ENCODE data around the gene LARP1.
"Not testable (repeated sequence)": the region's sequence is repeated elsewhere in the genome, so short reads cannot be mapped to it uniquely, and the experiment has no call there.

LARP1 gene

GRCh38 chr5:154723740-154724505 is 31.3 kb upstream of the LARP1 start:
- H3K4me1 Mint-ChIP-seq, result no peaks in the 10 kb centered on the region
- no peak overlapping the region for H3K4me3 Mint-ChIP-seq
- H3K27me3 Mint-ChIP-seq, result peaks cover 0 to 4% of the 10 kb centered on the region in 2 donors
- no peak overlapping the region for H3K27ac Mint-ChIP-seq
- DNase-seq (no peak), ATAC-seq (replicated peaks) (no peak)
- H3K36me3 Mint-ChIP-seq, result no peaks in the 10 kb centered on the region
- no peaks in the 10 kb centered on the region for H3K9me3 Mint-ChIP-seq

DNA sequence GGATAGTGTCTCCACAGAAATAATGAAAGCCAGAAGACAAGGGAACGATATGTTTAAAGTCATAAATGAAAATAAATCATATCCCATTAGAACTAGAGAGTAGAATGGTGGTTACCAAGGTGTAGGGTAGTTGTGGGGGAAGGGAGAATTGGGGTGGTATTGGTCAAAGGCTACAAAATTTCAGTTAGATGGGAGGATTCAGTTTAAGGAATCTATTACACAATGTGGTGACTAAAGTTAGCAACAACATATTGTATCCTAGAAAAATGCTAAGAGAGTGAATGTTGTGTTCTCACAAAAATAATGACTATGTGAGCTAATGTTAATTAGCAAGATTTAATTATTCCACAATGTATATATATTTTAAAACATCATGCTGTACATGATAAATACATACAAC is 27.8 kb upstream of the LARP1 start:
- Mint-ChIP-seq H3K36me3 (no peaks in the 10 kb centered on the region), H3K9me3 (peaks cover 0 to 1% of the 10 kb centered on the region in 2 donors), H3K27me3 (peaks cover 0 to 4% of the 10 kb centered on the region in 2 donors), H3K4me1 (no peaks in the 10 kb centered on the region), H3K4me3 (no peak overlapping the region), H3K27ac (no peak overlapping the region)
- DNase-seq, result no peak
- ATAC-seq (replicated peaks), result no peak

GRCh38 chr5:154728939-154729588 is 26.1 kb upstream of the LARP1 start:
- DNase-seq (no peak), ATAC-seq (replicated peaks) (no peak)
- H3K27me3 Mint-ChIP-seq, result peaks cover 0 to 4% of the 10 kb centered on the region in 2 donors
- no peaks in the 10 kb centered on the region for H3K36me3 Mint-ChIP-seq
- H3K4me1 Mint-ChIP-seq, result no peaks in the 10 kb centered on the region
- H3K9me3 Mint-ChIP-seq, result peaks cover 0 to 1% of the 10 kb centered on the region in 2 donors
- no peak overlapping the region for H3K4me3 Mint-ChIP-seq
- H3K27ac Mint-ChIP-seq, result no peak overlapping the region

DNA sequence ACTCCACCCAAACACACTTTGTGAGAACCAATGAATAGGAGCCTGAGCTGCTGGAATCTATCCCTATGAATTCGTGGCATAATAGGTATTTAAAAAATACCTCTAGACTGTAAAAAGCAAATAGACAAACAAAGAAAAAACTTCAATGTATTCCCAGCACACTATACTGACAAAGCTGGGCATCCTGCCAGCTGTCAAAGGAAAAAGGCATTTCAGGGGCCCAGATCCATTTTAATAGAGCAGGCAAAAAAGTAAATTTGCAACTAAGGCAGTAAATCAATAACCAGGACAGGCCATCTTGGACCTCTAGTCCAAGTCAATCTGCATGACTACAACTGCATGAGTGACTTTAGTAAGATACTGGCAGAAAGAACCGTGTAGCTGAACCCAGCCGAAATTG is 25.6 kb upstream of the LARP1 start:
- no peak overlapping the region for H3K27ac Mint-ChIP-seq
- peaks cover 0 to 1% of the 10 kb centered on the region in 2 donors for H3K9me3 Mint-ChIP-seq
- DNase-seq (no peak), ATAC-seq (replicated peaks) (no peak)
- peaks cover 0 to 2% of the 10 kb centered on the region in 2 donors for H3K4me1 Mint-ChIP-seq
- no peaks in the 10 kb centered on the region for H3K36me3 Mint-ChIP-seq
- H3K27me3 Mint-ChIP-seq, result peaks cover 0 to 4% of the 10 kb centered on the region in 2 donors
- no peak overlapping the region for H3K4me3 Mint-ChIP-seq

DNA sequence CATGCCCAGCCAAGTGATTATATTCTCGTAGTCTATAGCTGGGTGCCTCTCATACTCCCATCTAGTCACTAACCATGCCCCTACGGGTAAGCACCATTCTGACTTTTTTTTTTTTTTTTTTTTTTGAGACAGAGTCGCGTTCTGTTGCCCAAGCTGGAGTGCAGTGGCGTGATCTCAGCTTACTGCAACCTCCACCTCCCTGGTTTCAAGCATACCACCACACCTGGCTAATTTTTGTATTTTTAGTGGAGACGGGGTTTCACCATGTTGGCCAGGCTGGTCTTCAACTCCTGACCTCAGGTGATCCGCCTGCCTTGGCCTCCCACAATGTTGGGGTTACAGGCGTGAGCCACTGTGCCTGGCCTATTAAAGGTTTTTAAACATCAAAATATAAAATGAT is 24.4 kb upstream of the LARP1 start:
- H3K27me3 Mint-ChIP-seq; H3K9me3 Mint-ChIP-seq; ATAC-seq (replicated peaks); H3K4me1 Mint-ChIP-seq; H3K4me3 Mint-ChIP-seq; H3K27ac Mint-ChIP-seq; H3K36me3 Mint-ChIP-seq; DNase-seq: not testable (repeated sequence)

- no peak for ATAC-seq (replicated peaks)
- H3K9me3 Mint-ChIP-seq, result peaks cover 0 to 1% of the 10 kb centered on the region in 2 donors
Observed at GRCh38 chr5:154732212-154732611, 23.0 kb upstream of the LARP1 start.

GRCh38 chr5:154734370-154735248 is 20.6 kb upstream of the LARP1 start:
- peaks cover 0 to under 1% of the 10 kb centered on the region in 2 donors for H3K9me3 Mint-ChIP-seq
- ATAC-seq (replicated peaks) (no peak), DNase-seq (no peak)
- peaks cover 0 to 7% of the 10 kb centered on the region in 2 donors for H3K4me1 Mint-ChIP-seq
- H3K36me3 Mint-ChIP-seq, result no peaks in the 10 kb centered on the region
- no peak overlapping the region for H3K4me3 Mint-ChIP-seq
- no peak overlapping the region for H3K27ac Mint-ChIP-seq
- H3K27me3 Mint-ChIP-seq, result no peaks in the 10 kb centered on the region

More at GRCh38 chr5:154732212-154732611, 23.0 kb upstream of the LARP1 start:
- Mint-ChIP-seq H3K36me3 (no peaks in the 10 kb centered on the region), H3K4me3 (no peak overlapping the region), H3K27me3 (peaks cover 0 to 2% of the 10 kb centered on the region in 2 donors), H3K27ac (no peak overlapping the region), H3K4me1 (peaks cover 0 to 7% of the 10 kb centered on the region in 2 donors)
- DNase-seq, result no peak

DNA sequence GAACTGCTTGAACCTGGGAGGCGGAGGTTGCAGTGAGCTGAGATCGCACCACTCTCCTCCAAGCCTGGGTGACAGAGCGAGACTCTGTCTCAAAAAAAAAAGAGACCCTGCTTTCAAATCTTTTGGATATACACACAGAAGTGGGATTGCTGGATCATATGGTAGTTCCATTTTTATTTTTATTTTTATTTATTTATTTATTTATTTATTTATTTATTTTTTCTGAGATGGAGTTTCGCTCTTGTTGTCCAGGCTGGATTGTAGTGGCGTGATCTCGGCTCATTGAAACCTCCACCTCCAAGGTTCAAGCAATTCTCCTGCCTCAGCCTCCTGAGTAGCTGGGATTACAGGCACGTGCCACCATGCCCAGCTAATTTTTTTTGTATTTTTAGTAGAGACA is 19.8 kb upstream of the LARP1 start:
- not testable (repeated sequence) for H3K4me1 Mint-ChIP-seq; H3K27me3 Mint-ChIP-seq; ATAC-seq (replicated peaks); H3K4me3 Mint-ChIP-seq; DNase-seq; H3K27ac Mint-ChIP-seq; H3K36me3 Mint-ChIP-seq; H3K9me3 Mint-ChIP-seq

GRCh38 chr5:154736372-154736771 is 18.8 kb upstream of the LARP1 start:
- not testable (repeated sequence) for DNase-seq; H3K9me3 Mint-ChIP-seq; H3K27me3 Mint-ChIP-seq; ATAC-seq (replicated peaks); H3K27ac Mint-ChIP-seq; H3K4me1 Mint-ChIP-seq; H3K4me3 Mint-ChIP-seq; H3K36me3 Mint-ChIP-seq

DNA sequence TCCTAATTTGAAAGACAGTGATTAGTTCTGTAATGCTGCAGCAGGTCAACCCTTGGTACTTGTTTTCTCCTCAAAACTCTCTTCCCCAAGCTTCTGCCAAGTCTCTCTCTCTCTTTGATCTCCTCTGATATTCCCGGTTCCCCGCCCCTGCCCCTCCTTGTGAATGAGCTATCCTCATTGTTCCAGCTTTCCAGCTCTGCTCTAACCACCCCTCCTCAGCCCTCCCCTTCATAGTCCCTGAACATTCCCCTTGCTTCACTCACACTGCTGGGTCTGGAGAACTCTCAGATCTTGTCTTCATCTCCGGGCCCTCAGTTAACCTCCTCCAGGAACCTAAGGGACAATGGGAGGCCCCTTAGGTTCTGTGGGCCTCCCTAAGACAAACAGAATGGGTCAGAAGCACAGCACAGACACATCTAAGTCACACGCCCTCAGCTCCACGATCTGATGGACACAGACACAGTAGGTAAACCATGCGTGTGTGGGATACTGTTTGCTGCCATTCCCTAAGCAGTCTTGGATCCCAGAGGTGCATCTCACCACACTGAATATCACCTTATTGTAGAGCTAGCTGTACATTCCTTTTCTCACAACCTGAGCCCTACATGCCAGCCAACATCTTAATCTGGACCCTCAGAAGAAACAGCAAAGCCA is 17.4 kb upstream of the LARP1 start:
- DNase-seq (no peak), ATAC-seq (replicated peaks) (no peak)
- H3K36me3 Mint-ChIP-seq, result no peaks in the 10 kb centered on the region
- H3K4me1 Mint-ChIP-seq, result peaks cover 0 to 7% of the 10 kb centered on the region in 2 donors
- H3K27me3 Mint-ChIP-seq, result no peaks in the 10 kb centered on the region
- H3K4me3 Mint-ChIP-seq, result no peak overlapping the region
- H3K9me3 Mint-ChIP-seq, result no peaks in the 10 kb centered on the region
- H3K27ac Mint-ChIP-seq, result no peak overlapping the region

DNA sequence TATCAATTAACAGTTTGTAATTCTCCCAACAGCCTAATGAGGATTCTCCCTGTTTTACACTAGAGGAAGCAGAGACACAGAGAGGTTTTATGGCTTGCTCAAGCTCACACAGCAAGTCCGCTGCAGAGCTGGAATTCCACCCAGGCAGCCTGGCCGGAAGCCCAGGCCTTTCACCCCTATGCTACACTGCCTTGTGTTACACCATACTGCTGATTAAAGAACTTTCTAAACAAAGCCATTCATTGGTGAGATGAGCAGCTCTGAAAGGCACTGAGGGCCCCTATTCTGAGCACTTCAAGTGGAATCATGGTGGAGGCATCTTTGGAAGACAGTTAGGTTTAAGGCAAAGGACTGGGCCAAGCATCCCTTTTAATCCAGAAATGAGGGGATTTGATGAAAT is 14.7 kb upstream of the LARP1 start:
- ATAC-seq (replicated peaks) (no peak), DNase-seq (no peak)
- no peaks in the 10 kb centered on the region for H3K27me3 Mint-ChIP-seq
- no peaks in the 10 kb centered on the region for H3K9me3 Mint-ChIP-seq
- no peak overlapping the region for H3K4me3 Mint-ChIP-seq
- no peak overlapping the region for H3K27ac Mint-ChIP-seq
- H3K4me1 Mint-ChIP-seq, result no peaks in the 10 kb centered on the region
- no peaks in the 10 kb centered on the region for H3K36me3 Mint-ChIP-seq

- H3K27ac Mint-ChIP-seq, result no peak overlapping the region
- H3K27me3 Mint-ChIP-seq, result no peaks in the 10 kb centered on the region
- no peak for DNase-seq
- no peaks in the 10 kb centered on the region for H3K36me3 Mint-ChIP-seq
- no peak overlapping the region for H3K4me3 Mint-ChIP-seq
- no peaks in the 10 kb centered on the region for H3K9me3 Mint-ChIP-seq
- H3K4me1 Mint-ChIP-seq, result no peaks in the 10 kb centered on the region
- ATAC-seq (replicated peaks), result no peak
Observed at GRCh38 chr5:154740957-154741356, 14.2 kb upstream of the LARP1 start.

DNA sequence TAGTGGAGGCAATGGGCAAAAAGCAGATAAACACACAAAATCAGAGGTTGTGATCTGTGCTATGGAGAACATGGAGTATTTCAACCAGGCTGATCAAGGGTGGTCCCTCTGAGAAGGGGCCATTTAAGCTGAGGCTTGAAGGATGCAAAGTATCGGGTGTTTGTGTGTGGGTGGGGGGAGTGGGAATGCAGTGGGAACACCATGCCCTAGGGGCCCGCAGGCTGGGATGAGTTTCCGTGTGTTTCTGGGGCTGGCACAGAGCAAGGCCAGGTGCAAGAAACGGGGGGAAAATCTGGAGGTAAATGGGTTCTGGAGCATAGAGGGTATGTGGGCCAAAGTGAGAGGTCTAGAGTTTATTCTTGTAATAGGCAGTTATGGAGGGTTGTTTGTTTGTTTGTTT is 13.8 kb upstream of the LARP1 start:
- H3K27me3 Mint-ChIP-seq, result no peaks in the 10 kb centered on the region
- no peaks in the 10 kb centered on the region for H3K9me3 Mint-ChIP-seq
- H3K4me3 Mint-ChIP-seq, result no peak overlapping the region
- H3K4me1 Mint-ChIP-seq, result no peaks in the 10 kb centered on the region
- no peak for ATAC-seq (replicated peaks)
- DNase-seq, result no peak
- H3K36me3 Mint-ChIP-seq, result no peaks in the 10 kb centered on the region
- H3K27ac Mint-ChIP-seq, result no peak overlapping the region

DNA sequence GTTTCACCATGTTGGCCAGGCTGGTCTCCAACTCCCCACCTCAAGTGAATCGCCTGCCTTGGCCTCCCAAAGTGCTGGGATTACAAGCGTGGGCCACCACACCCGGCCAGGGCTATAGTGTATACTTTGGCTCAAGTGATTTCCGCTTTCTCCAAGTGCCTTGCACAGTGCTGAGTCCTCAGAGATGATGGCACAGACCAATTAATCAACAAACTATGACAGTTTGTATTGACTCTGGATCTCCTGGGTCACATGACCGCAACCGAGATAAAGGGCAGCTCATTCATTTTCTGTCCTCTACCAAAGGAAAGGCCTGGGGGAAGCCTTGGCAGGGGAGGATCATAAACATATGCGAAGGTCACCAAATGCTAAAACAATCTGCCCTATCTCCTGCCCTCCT is 11.4 kb upstream of the LARP1 start:
- Mint-ChIP-seq H3K27ac (no peak overlapping the region), H3K4me1 (no peaks in the 10 kb centered on the region), H3K9me3 (no peaks in the 10 kb centered on the region), H3K4me3 (no peak overlapping the region), H3K36me3 (no peaks in the 10 kb centered on the region), H3K27me3 (no peaks in the 10 kb centered on the region)
- ATAC-seq (replicated peaks) (no peak), DNase-seq (no peak)

Data from stimulated activated naive B cell treated with anti-CD40 and anti-IgM and Interleukin-4, amounts not matched to agents 10 μg/mL and 1 μg/mL and 100 μg/mL, for 72 hours (primary cell).